CD4-positive, alpha-beta T cell (primary cell): ENCODE measurements around the gene LITAF. TPM values are rescaled to one million over a fixed set of nuclear protein-coding genes. Genes with fewer than 3 reads are reported as not detected.

ENCODE experiments used
- ATAC-seq: fragments of 200-7000 bp; cut with Tn5 transposase; one replicate; pipeline ENCODE4 v1.10.0; 2022; ENCODE audit warnings: mild to moderate bottlenecking; ENCODE audit not compliant: poor library complexity
- CTCF ChIA-PET: fragments of 350-600 bp; sonication (Branson Sonifier 250); formaldehyde crosslinking; loops from one replicate; lab custom pipeline; 2021; ENCODE audit warnings: antibody characterized with exemption, inconsistent platforms; lab: Charles Lee
- POLR2A ChIA-PET: fragments of 350-600 bp; sonication (Branson Sonifier 250); formaldehyde crosslinking; loops from one replicate; lab custom pipeline; 2021; ENCODE audit warnings: antibody characterized with exemption, inconsistent platforms; lab: Charles Lee
- DNase-seq, 14 experiments: peaks; one replicate each; pipeline ENCODE4 v3.0.0-alpha.2; 2013 to 2020; ENCODE audit warnings: mixed read lengths in 2 of 14
- H3K27ac ChIP-seq, 2 donors: one replicate each; pipeline versions ENCODE4 v1.5.1 to v1.7.0; 2013; ENCODE audit warnings: low read length in 2 of 2, low read depth in 1 of 2, mild to moderate bottlenecking in 1 of 2
- H3K27me3 ChIP-seq, 2 experiments: 1 replicate in 1 of 2; 2 replicates in 1 of 2; pipeline versions ENCODE4 v1.6.1 to v1.7.0; 2013; ENCODE audit warnings: low read length in 2 of 2, control low read depth in 1 of 2, mild to moderate bottlenecking in 1 of 2, moderate library complexity in 1 of 2; ENCODE audit not compliant: insufficient read depth in 2 of 2, control insufficient read depth in 1 of 2
- H3K36me3 ChIP-seq: one replicate; pipeline ENCODE4 v1.6.1; 2013; ENCODE audit warnings: low read length, control low read depth; ENCODE audit not compliant: insufficient read depth
- H3K4me1 ChIP-seq: one replicate; pipeline ENCODE4 v1.6.1; 2013; ENCODE audit warnings: low read length, control low read depth; ENCODE audit not compliant: insufficient read depth
- H3K4me3 ChIP-seq: one replicate; pipeline ENCODE4 v1.5.1; 2013; ENCODE audit warnings: mild to moderate bottlenecking, low read length, moderate library complexity
- H3K9me3 ChIP-seq, 2 experiments: 1 replicate in 1 of 2; 2 replicates in 1 of 2; pipeline versions ENCODE4 v1.6.1 to v1.7.0; 2013; ENCODE audit warnings: low read length in 2 of 2, mild to moderate bottlenecking in 2 of 2, control low read depth in 1 of 2, moderate library complexity in 1 of 2; ENCODE audit not compliant: control insufficient read depth in 1 of 2, insufficient read depth in 1 of 2
- H3K27ac Mint-ChIP-seq: one replicate; pipeline ENCODE4 v1.8.0; 2020; ENCODE audit warnings: mixed read lengths
- H3K27me3 Mint-ChIP-seq: one replicate; pipeline ENCODE4 v1.8.0; 2021; ENCODE audit warnings: mixed read lengths
- H3K36me3 Mint-ChIP-seq: one replicate; pipeline ENCODE4 v1.8.0; 2021; ENCODE audit warnings: low read depth, mixed read lengths
- H3K4me1 Mint-ChIP-seq: one replicate; pipeline ENCODE4 v1.8.0; 2021; ENCODE audit warnings: low read depth, mixed read lengths
- H3K4me3 Mint-ChIP-seq: one replicate; pipeline ENCODE4 v1.8.0; 2020; ENCODE audit warnings: mild to moderate bottlenecking, mixed read lengths
- H3K9me3 Mint-ChIP-seq: one replicate; pipeline ENCODE4 v1.8.0; 2020; ENCODE audit warnings: mixed read lengths
- intact Hi-C, 2 experiments: fragments of 100-400 bp; cut with DNase I in 1 of 2; cut with micrococcal nuclease in 1 of 2; formaldehyde crosslinking; loops; one replicate each; pipeline versions ENCODE4 v1.15.1 to v1.9.0; 2023 to 2025; cut with DNase I, micrococcal nuclease
- total RNA-seq, 174 experiments: library from RNA in 2 of 174; stranded (reverse) in 2 of 174; gene quantifications; one replicate each; pipeline ENCODE4 v1.2.3 and lab custom pipeline; 2021 to 2026
- TF ChIP-seq, protein P1 (sequence below): fragments of 200-600 bp; IDR thresholded peaks from one replicate; pipeline ENCODE4 v1.8.0; 2022; ENCODE audit warnings: antibody characterized with exemption, mild to moderate bottlenecking

The LITAF gene
- total RNA-seq, 2 experiments from 2014 or later: 226 to 257 TPM

DNA sequence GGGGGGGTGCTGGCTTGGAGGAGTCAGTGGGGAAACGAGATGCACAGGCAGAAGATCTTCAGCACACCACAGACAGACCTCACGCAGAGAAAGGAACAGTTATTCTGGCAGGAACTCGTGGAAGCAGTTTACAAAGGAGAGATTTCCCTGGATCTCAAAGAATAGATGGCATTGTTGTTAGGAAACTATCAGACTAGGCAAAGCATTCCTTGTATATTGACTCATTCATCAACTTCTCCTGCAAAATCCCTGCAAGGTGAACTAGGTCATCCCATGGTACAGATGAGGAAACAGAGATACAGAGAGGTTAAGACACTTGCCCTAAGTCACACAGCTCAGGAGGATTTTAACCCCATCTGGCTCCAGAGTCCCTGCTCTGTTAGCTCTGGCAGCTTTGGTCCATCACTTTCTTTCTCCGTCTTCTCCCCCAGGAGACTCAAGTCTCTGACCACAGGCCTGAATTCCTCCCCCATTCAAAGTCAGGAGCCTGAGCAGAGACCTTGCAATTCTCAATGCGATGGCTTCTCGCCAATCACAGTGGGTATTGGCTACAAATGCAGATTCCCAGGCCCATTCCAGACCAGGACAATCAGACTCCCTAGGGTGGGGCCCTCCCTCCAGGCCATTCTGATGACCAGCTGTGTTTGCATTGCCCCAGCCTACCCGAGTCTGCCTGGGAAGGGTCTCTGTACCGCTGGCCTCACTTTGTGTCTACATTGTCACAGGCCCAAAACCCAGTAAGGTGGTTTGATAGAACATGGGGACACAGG is 56.4 kb downstream of the LITAF start:
- no peak overlapping the region for H3K27ac Mint-ChIP-seq
- H3K4me1 Mint-ChIP-seq: peaks cover 6% of the 10 kb centered on the region
- peaks cover 3% of the 10 kb centered on the region for H3K4me1 ChIP-seq
- no peak for ATAC-seq
- ChIA-PET POLR2A (no interaction called here), CTCF (interaction anchor here (0.5 to 2.5 kb wide), 2 partner anchors 112 to 171 kb away, joined by 3 to 35 read pairs; no protein-coding TSS in a partner anchor)
- H3K27me3 Mint-ChIP-seq: no peaks in the 10 kb centered on the region
- no peak overlapping the region for H3K27ac ChIP-seq
- TF ChIP-seq, protein P1, sequence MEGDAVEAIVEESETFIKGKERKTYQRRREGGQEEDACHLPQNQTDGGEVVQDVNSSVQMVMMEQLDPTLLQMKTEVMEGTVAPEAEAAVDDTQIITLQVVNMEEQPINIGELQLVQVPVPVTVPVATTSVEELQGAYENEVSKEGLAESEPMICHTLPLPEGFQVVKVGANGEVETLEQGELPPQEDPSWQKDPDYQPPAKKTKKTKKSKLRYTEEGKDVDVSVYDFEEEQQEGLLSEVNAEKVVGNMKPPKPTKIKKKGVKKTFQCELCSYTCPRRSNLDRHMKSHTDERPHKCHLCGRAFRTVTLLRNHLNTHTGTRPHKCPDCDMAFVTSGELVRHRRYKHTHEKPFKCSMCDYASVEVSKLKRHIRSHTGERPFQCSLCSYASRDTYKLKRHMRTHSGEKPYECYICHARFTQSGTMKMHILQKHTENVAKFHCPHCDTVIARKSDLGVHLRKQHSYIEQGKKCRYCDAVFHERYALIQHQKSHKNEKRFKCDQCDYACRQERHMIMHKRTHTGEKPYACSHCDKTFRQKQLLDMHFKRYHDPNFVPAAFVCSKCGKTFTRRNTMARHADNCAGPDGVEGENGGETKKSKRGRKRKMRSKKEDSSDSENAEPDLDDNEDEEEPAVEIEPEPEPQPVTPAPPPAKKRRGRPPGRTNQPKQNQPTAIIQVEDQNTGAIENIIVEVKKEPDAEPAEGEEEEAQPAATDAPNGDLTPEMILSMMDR: no peak
- H3K9me3 Mint-ChIP-seq: no peaks in the 10 kb centered on the region
- no peaks in the 10 kb centered on the region for H3K9me3 ChIP-seq
- no peak overlapping the region for H3K4me3 Mint-ChIP-seq
- no peak overlapping the region for H3K4me3 ChIP-seq
- no peaks in the 10 kb centered on the region for H3K36me3 Mint-ChIP-seq
- H3K36me3 ChIP-seq: no peaks in the 10 kb centered on the region
- intact Hi-C loops: loop anchor here in 1 of 2 experiments (2.0 to 5.0 kb wide), 5 partner anchors 52 to 566 kb away; no protein-coding TSS in a partner anchor
- no peak for DNase-seq
- H3K27me3 ChIP-seq: peaks cover 0 to 3% of the 10 kb centered on the region in 2 experiments

DNA sequence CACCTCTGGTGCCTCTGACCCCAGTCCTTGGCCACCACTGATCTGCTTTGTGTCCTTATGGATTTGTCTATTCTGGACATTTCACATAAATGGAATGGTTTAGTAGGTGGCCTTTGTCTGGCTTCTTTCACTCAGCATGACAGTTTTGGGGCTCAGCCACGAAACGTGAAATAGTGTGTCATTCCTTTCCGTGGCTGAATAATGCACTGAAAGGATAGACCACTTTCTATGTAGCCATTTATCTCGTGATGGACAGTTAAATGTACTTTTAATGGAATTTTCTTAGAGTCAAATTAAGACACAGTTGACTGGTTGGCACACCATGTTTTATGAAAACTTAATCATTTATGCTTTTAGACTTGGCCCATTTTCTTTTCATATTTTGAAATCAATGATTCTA is 57.4 kb downstream of the LITAF start:
- POLR2A ChIA-PET: no interaction called here
- H3K4me3 ChIP-seq: no peak overlapping the region

DNA sequence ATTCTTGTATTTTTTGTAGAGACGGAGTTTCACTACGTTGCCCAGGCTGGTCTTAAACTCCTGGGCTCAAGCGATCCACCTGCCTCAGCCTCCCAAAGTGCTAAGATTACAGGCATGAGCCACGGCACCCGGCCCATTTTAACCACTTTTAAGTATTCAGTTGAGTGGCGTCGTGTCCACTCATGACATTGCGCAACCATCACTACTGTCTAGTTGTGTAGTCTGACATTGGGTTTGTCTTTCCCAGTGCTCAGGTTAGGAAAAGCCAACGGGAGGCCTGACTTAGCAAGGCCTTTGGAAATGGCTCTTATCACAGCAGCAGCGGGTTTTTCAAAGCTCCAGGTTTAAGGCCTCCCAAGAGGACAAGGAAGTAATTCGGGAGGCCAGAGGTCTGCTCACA is 58.7 kb downstream of the LITAF start:
- Mint-ChIP-seq H3K27ac (no peak overlapping the region), H3K9me3 (no peaks in the 10 kb centered on the region), H3K36me3 (no peaks in the 10 kb centered on the region), H3K27me3 (no peaks in the 10 kb centered on the region), H3K4me1 (peaks cover 6% of the 10 kb centered on the region), H3K4me3 (no peak overlapping the region)
- TF ChIP-seq, protein P1: no peak
- no peak overlapping the region for H3K27ac ChIP-seq
- peaks cover 3% of the 10 kb centered on the region for H3K4me1 ChIP-seq
- H3K9me3 ChIP-seq: no peaks in the 10 kb centered on the region
- H3K27me3 ChIP-seq: peaks cover 0 to 3% of the 10 kb centered on the region in 2 experiments
- intact Hi-C loops: no loop called here
- ATAC-seq (no peak), DNase-seq (no peak)
- H3K4me3 ChIP-seq: no peak overlapping the region
- POLR2A ChIA-PET: no interaction called here
- CTCF ChIA-PET: no interaction called here
- H3K36me3 ChIP-seq: no peaks in the 10 kb centered on the region

More for the DNA sequence above, 57.4 kb downstream of the LITAF start:
- Mint-ChIP-seq H3K27ac (no peak overlapping the region), H3K9me3 (no peaks in the 10 kb centered on the region), H3K4me3 (no peak overlapping the region), H3K36me3 (no peaks in the 10 kb centered on the region), H3K4me1 (peaks cover 6% of the 10 kb centered on the region), H3K27me3 (no peaks in the 10 kb centered on the region)
- Histone ChIP-seq H3K4me1 (peaks cover 3% of the 10 kb centered on the region), H3K9me3 (no peaks in the 10 kb centered on the region), H3K36me3 (no peaks in the 10 kb centered on the region), H3K27ac (no peak overlapping the region), H3K27me3 (peaks cover 0 to 3% of the 10 kb centered on the region in 2 experiments)
- DNase-seq (no peak), ATAC-seq (no peak)
- TF ChIP-seq, protein P1: no peak
- CTCF ChIA-PET: no interaction called here
- intact Hi-C loops: no loop called here
